ENCODE measurements around the gene CRELD2.

CRELD2 gene

GRCh38 chr22:49962751-49963646, 44.6 kb downstream of the CRELD2 start:
- no peak for TF ChIP-seq CTCF (IDR thresholded peaks at IDR 0.05; ENCODE audit: insufficient read depth, low read depth, low read length, missing control alignments)
- H3K4me3 ChIP-seq (ENCODE audit: low read depth, low read length): peak overlapping the region; percentile 92
- DNase-seq (ENCODE audit: low read depth): no peak

GRCh38 chr22:49963647-49964026, 45.2 kb downstream of the CRELD2 start:
- H3K4me3 ChIP-seq (ENCODE audit: low read depth, low read length): peak overlapping the region; percentile 92
- no peak for DNase-seq (ENCODE audit: low read depth)
- no peak for TF ChIP-seq CTCF (IDR thresholded peaks at IDR 0.05; ENCODE audit: insufficient read depth, low read depth, low read length, missing control alignments)

- TF ChIP-seq CTCF (IDR thresholded peaks at IDR 0.05; ENCODE audit: insufficient read depth, low read depth, low read length, missing control alignments): no peak
- H3K4me3 ChIP-seq (ENCODE audit: low read depth, low read length): peak overlapping the region; percentile 92
- no peak for DNase-seq (ENCODE audit: low read depth)
Observed at GRCh38 chr22:49964136-49965090, 46.0 kb downstream of the CRELD2 start.

- peak overlapping the region; percentile 10; the same call in 1 of the 2 replicates for H3K4me3 ChIP-seq (ENCODE audit: low read depth, low read length)
- TF ChIP-seq CTCF (IDR thresholded peaks at IDR 0.05; ENCODE audit: insufficient read depth, low read depth, low read length, missing control alignments): no peak
- no peak for DNase-seq (ENCODE audit: low read depth)
Observed at GRCh38 chr22:49965091-49966040, 46.9 kb downstream of the CRELD2 start.

- no peak for TF ChIP-seq CTCF (IDR thresholded peaks at IDR 0.05; ENCODE audit: insufficient read depth, low read depth, low read length, missing control alignments)
- no peak for DNase-seq (ENCODE audit: low read depth)
- H3K4me3 ChIP-seq (ENCODE audit: low read depth, low read length): no peak overlapping the region
Observed at GRCh38 chr22:49966041-49966773, 47.8 kb downstream of the CRELD2 start.

Measured in GM12865 (cell line).